ENCODE measurements around the gene ADAP1. TPM values are rescaled to one million over a fixed set of nuclear protein-coding genes. Genes with fewer than 3 reads are reported as not detected.

ADAP1 gene
- total and polyA plus RNA-seq, 2 of the 13 experiments (the other 11 are each of a cell fraction or from before 2014, with no cell fraction given), result 10.5 to 24.6 TPM

DNA sequence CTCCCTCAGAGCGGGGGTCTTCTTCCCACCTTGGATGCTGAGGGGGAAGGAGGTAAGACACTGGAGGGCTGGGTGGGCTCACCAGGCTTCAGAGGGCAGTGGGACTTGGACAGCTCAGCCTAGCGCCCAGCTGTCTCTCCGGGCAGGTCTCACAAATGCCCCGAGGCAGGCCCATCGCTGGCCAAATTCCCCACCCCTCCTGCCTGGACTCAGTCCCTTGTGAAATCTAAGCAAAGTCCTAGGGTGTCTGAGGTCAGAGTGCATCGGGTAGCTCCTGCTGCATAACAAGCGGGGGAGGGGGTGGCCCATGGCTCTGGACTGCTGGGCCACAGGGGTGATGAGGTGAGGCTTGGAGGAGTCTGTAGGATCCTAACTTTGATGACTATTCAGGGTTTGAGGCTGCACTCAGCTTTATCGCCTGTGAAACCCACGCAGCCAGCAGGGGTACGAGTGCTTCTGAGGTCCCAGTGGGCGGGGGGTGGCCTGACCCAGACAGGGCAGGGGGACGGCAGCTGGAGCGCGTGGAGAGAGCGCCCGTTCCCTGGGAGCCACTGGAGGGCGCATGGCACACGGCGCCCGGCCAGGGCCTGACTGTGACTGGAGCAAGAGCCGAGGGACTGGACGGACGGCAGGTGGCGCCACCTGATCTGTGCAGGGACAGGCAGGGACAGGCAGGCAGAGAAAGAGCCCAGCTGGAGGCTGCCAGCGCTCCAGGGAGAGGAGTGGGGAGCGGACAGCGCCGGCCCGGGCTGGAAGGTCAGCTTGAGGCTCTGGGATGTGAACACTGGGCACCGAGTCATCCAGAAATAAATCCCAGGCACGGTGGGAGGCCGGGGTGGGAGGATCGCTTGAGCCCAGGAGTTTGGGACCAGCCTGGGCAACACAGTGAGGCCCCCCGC is 38.5 kb upstream of the ADAP1 start (continued):
- TF ChIP-seq, protein P1, sequence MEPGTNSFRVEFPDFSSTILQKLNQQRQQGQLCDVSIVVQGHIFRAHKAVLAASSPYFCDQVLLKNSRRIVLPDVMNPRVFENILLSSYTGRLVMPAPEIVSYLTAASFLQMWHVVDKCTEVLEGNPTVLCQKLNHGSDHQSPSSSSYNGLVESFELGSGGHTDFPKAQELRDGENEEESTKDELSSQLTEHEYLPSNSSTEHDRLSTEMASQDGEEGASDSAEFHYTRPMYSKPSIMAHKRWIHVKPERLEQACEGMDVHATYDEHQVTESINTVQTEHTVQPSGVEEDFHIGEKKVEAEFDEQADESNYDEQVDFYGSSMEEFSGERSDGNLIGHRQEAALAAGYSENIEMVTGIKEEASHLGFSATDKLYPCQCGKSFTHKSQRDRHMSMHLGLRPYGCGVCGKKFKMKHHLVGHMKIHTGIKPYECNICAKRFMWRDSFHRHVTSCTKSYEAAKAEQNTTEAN (CRISPR knock-in tag; conservative IDR thresholded peaks at IDR 0.05), result peak; percentile 52; the same call in 1 of the 2 replicates
- TF ChIP-seq, protein P2, sequence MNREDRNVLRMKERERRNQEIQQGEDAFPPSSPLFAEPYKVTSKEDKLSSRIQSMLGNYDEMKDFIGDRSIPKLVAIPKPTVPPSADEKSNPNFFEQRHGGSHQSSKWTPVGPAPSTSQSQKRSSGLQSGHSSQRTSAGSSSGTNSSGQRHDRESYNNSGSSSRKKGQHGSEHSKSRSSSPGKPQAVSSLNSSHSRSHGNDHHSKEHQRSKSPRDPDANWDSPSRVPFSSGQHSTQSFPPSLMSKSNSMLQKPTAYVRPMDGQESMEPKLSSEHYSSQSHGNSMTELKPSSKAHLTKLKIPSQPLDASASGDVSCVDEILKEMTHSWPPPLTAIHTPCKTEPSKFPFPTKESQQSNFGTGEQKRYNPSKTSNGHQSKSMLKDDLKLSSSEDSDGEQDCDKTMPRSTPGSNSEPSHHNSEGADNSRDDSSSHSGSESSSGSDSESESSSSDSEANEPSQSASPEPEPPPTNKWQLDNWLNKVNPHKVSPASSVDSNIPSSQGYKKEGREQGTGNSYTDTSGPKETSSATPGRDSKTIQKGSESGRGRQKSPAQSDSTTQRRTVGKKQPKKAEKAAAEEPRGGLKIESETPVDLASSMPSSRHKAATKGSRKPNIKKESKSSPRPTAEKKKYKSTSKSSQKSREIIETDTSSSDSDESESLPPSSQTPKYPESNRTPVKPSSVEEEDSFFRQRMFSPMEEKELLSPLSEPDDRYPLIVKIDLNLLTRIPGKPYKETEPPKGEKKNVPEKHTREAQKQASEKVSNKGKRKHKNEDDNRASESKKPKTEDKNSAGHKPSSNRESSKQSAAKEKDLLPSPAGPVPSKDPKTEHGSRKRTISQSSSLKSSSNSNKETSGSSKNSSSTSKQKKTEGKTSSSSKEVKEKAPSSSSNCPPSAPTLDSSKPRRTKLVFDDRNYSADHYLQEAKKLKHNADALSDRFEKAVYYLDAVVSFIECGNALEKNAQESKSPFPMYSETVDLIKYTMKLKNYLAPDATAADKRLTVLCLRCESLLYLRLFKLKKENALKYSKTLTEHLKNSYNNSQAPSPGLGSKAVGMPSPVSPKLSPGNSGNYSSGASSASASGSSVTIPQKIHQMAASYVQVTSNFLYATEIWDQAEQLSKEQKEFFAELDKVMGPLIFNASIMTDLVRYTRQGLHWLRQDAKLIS (CRISPR knock-in tag; IDR thresholded peaks at IDR 0.05), result no peak
- TF ChIP-seq ZFP37 (CRISPR knock-in tag; IDR thresholded peaks at IDR 0.05; ENCODE audit: borderline replicate concordance) (no peak), ZNF441 (CRISPR knock-in tag; IDR thresholded peaks at IDR 0.05; ENCODE audit: borderline replicate concordance) (peak; percentile 45; the same call in 1 of the 2 replicates), ZNF563 (CRISPR knock-in tag; IDR thresholded peaks at IDR 0.05) (no peak), DNMT3B (CRISPR knock-in tag; conservative IDR thresholded peaks at IDR 0.05) (no peak), ZNF678 (CRISPR knock-in tag; IDR thresholded peaks at IDR 0.05) (peak; percentile 92; the same call in 1 of the 2 replicates), RNF2 (conservative IDR thresholded peaks at IDR 0.05; ENCODE audit: low read depth) (0 out of 2 replicates have a peak, but pooled peaks have one; percentile 28), MZF1 (CRISPR knock-in tag; IDR thresholded peaks at IDR 0.05; ENCODE audit: borderline replicate concordance) (0 out of 2 replicates have a peak, but pooled peaks have one; percentile 83), IRF2 (CRISPR knock-in tag; IDR thresholded peaks at IDR 0.05) (peak; percentile 85)
- TF ChIP-seq, protein P3, sequence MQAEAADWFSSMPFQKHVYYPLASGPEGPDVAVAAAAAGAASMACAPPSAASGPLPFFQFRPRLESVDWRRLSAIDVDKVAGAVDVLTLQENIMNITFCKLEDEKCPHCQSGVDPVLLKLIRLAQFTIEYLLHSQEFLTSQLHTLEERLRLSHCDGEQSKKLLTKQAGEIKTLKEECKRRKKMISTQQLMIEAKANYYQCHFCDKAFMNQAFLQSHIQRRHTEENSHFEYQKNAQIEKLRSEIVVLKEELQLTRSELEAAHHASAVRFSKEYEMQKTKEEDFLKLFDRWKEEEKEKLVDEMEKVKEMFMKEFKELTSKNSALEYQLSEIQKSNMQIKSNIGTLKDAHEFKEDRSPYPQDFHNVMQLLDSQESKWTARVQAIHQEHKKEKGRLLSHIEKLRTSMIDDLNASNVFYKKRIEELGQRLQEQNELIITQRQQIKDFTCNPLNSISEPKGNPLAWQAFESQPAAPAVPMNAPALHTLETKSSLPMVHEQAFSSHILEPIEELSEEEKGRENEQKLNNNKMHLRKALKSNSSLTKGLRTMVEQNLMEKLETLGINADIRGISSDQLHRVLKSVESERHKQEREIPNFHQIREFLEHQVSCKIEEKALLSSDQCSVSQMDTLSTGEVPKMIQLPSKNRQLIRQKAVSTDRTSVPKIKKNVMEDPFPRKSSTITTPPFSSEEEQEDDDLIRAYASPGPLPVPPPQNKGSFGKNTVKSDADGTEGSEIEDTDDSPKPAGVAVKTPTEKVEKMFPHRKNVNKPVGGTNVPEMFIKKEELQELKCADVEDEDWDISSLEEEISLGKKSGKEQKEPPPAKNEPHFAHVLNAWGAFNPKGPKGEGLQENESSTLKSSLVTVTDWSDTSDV (CRISPR knock-in tag; IDR thresholded peaks at IDR 0.05), result no peak
- TF ChIP-seq, protein P4, sequence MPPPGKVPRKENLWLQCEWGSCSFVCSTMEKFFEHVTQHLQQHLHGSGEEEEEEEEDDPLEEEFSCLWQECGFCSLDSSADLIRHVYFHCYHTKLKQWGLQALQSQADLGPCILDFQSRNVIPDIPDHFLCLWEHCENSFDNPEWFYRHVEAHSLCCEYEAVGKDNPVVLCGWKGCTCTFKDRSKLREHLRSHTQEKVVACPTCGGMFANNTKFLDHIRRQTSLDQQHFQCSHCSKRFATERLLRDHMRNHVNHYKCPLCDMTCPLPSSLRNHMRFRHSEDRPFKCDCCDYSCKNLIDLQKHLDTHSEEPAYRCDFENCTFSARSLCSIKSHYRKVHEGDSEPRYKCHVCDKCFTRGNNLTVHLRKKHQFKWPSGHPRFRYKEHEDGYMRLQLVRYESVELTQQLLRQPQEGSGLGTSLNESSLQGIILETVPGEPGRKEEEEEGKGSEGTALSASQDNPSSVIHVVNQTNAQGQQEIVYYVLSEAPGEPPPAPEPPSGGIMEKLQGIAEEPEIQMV (CRISPR knock-in tag; IDR thresholded peaks at IDR 0.05; ENCODE audit: low read depth), result peak; percentile 87
- TF ChIP-seq, protein P5, sequence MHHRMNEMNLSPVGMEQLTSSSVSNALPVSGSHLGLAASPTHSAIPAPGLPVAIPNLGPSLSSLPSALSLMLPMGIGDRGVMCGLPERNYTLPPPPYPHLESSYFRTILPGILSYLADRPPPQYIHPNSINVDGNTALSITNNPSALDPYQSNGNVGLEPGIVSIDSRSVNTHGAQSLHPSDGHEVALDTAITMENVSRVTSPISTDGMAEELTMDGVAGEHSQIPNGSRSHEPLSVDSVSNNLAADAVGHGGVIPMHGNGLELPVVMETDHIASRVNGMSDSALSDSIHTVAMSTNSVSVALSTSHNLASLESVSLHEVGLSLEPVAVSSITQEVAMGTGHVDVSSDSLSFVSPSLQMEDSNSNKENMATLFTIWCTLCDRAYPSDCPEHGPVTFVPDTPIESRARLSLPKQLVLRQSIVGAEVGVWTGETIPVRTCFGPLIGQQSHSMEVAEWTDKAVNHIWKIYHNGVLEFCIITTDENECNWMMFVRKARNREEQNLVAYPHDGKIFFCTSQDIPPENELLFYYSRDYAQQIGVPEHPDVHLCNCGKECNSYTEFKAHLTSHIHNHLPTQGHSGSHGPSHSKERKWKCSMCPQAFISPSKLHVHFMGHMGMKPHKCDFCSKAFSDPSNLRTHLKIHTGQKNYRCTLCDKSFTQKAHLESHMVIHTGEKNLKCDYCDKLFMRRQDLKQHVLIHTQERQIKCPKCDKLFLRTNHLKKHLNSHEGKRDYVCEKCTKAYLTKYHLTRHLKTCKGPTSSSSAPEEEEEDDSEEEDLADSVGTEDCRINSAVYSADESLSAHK (CRISPR knock-in tag; IDR thresholded peaks at IDR 0.05; ENCODE audit: borderline replicate concordance), result no peak
